Right atrium auricular region (tissue), 2 donors: ENCODE measurements around the gene NUP58. TPM values are rescaled to one million over a fixed set of nuclear protein-coding genes. Genes with fewer than 3 reads are reported as not detected.
"Not testable (repeated sequence)": the region's sequence is repeated elsewhere in the genome, so short reads cannot be mapped to it uniquely, and the experiment has no call there.

Experiments used
- DNase-seq: peaks from one replicate; pipeline ENCODE4 v3.0.0-alpha.2; 2019; ENCODE audit warnings: low spot score
- H3K27ac ChIP-seq, 2 donors: fragments of 200-600 bp; sonication (generic); 1 replicate in 1 of 2; 2 replicates in 1 of 2; pipeline ENCODE4 v1.5.1; 2016 to 2019
- H3K27me3 ChIP-seq, 2 donors: fragments of 200-600 bp; sonication (generic); one replicate each; pipeline versions ENCODE4 v1.5.1 to v1.6.0; 2017 to 2019
- H3K36me3 ChIP-seq: fragments of 200-600 bp; sonication (generic); one replicate; pipeline ENCODE4 v1.5.1; 2016
- H3K4me1 ChIP-seq, 2 donors: fragments of 200-600 bp; sonication (generic); one replicate each; pipeline versions ENCODE4 v1.5.1 to v1.6.0; 2017 to 2019
- H3K4me3 ChIP-seq, 2 donors: fragments of 200-600 bp; sonication (generic); 1 replicate in 1 of 2; 2 replicates in 1 of 2; pipeline ENCODE4 v1.5.1; 2017 to 2019; ENCODE audit warnings: mild to moderate bottlenecking in 1 of 2, moderate library complexity in 1 of 2
- H3K9me3 ChIP-seq, 2 donors: fragments of 200-600 bp; sonication (generic); one replicate each; pipeline ENCODE4 v1.5.1; 2019
- CTCF ChIP-seq, 2 donors: fragments of 200-600 bp; sonication (generic); IDR thresholded peaks; one replicate each; pipeline ENCODE4 v1.5.1; 2019; ENCODE audit warnings: antibody characterized with exemption in 2 of 2
- total RNA-seq, 2 donors: library from RNA; depleted of rRNA; stranded (reverse); fragments of >200 nt; gene quantifications; one replicate each; pipeline ENCODE4 v1.1.0, GENCODE V29; 2016

NUP58 gene
- total RNA-seq, 2 donors from 2014 or later, result 24.7 to 27.9 TPM

GRCh38 chr13:25306671-25307464, 5.4 kb downstream of the NUP58 start:
- H3K36me3 ChIP-seq, result no peaks in the 10 kb centered on the region

GRCh38 chr13:25310891-25311290, 9.5 kb downstream of the NUP58 start:
- DNase-seq, result no peak
- TF ChIP-seq CTCF (IDR thresholded peaks at IDR 0.05), result no peak
- H3K4me1 ChIP-seq, result no peaks in the 10 kb centered on the region
- H3K36me3 ChIP-seq, result peaks cover 33% of the 10 kb centered on the region
- H3K27me3 ChIP-seq, result no peaks in the 10 kb centered on the region
- H3K9me3 ChIP-seq, result no peaks in the 10 kb centered on the region
- H3K27ac ChIP-seq, result no peak overlapping the region
- H3K4me3 ChIP-seq, result no peak overlapping the region

More at GRCh38 chr13:25306671-25307464, 5.4 kb downstream of the NUP58 start:
- no peak for TF ChIP-seq CTCF (IDR thresholded peaks at IDR 0.05)
- no peak for DNase-seq
- Histone ChIP-seq H3K9me3 (no peaks in the 10 kb centered on the region), H3K27me3 (no peaks in the 10 kb centered on the region), H3K4me3 (no peak overlapping the region), H3K27ac (no peak overlapping the region), H3K4me1 (peaks cover 0 to 12% of the 10 kb centered on the region in 2 donors)

GRCh38 chr13:25318946-25319345, 17.5 kb downstream of the NUP58 start:
- not testable (repeated sequence) for H3K9me3 ChIP-seq, H3K27ac ChIP-seq, H3K27me3 ChIP-seq, H3K4me1 ChIP-seq, H3K4me3 ChIP-seq, DNase-seq
- H3K36me3 ChIP-seq, result peaks cover 56% of the 10 kb centered on the region

GRCh38 chr13:25319771-25320170, 18.3 kb downstream of the NUP58 start:
- Histone ChIP-seq H3K27me3 (no peaks in the 10 kb centered on the region), H3K27ac (no peak overlapping the region)

GRCh38 chr13:25324100-25324499, 22.7 kb downstream of the NUP58 start:
- Histone ChIP-seq H3K4me1 (no peaks in the 10 kb centered on the region), H3K27me3 (no peaks in the 10 kb centered on the region), H3K4me3 (no peak overlapping the region), H3K36me3 (peaks cover 82% of the 10 kb centered on the region), H3K27ac (no peak overlapping the region), H3K9me3 (no peaks in the 10 kb centered on the region)
- no peak for DNase-seq
- no peak for TF ChIP-seq CTCF (IDR thresholded peaks at IDR 0.05)

More at GRCh38 chr13:25319771-25320170, 18.3 kb downstream of the NUP58 start:
- H3K9me3 ChIP-seq, result no peaks in the 10 kb centered on the region
- DNase-seq, result no peak
- TF ChIP-seq CTCF (IDR thresholded peaks at IDR 0.05), result no peak
- no peak overlapping the region for H3K4me3 ChIP-seq
- H3K4me1 ChIP-seq, result no peaks in the 10 kb centered on the region
- H3K36me3 ChIP-seq, result peaks cover 56% of the 10 kb centered on the region

GRCh38 chr13:25329706-25330105, 28.3 kb downstream of the NUP58 start:
- no peak for DNase-seq
- no peaks in the 10 kb centered on the region for H3K9me3 ChIP-seq
- H3K27ac ChIP-seq, result no peak overlapping the region
- no peak for TF ChIP-seq CTCF (IDR thresholded peaks at IDR 0.05)
- no peaks in the 10 kb centered on the region for H3K4me1 ChIP-seq
- peaks cover 74% of the 10 kb centered on the region for H3K36me3 ChIP-seq
- no peaks in the 10 kb centered on the region for H3K27me3 ChIP-seq
- H3K4me3 ChIP-seq, result no peak overlapping the region
